C4-2B (cell line): ENCODE data around the gene SRSF3.

Source experiments
- ZFX ChIP-seq: fragments of 450-650 bp; IDR thresholded peaks from 2 replicates; pipeline ENCODE4 v1.6.1; 2017
- TF ChIP-seq, protein P1 (sequence below): fragments of 450-650 bp; conservative IDR thresholded peaks from 2 replicates; pipeline ENCODE4 v1.5.1; 2017; ENCODE audit warnings: mild to moderate bottlenecking

DNA sequence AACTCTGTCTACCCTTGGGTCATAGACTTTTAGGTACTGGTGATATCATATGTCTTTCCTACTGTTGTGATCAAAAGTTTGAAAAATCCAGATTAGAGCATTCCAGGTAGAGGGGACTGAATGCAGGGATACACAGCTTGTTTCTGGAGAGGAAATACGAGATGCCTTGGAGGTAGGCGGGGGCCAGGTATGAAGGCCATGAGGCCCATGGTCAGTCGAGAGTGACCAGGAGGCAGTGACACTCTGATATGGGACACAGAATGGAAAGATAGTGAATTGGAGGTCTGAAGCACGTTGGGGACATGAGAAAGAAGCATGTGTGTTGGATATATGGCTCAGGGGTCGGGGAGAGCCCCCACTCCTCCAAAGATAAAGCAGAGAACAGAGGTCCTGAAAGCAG is 16.1 kb upstream of the SRSF3 start:
- TF ChIP-seq, protein P1, sequence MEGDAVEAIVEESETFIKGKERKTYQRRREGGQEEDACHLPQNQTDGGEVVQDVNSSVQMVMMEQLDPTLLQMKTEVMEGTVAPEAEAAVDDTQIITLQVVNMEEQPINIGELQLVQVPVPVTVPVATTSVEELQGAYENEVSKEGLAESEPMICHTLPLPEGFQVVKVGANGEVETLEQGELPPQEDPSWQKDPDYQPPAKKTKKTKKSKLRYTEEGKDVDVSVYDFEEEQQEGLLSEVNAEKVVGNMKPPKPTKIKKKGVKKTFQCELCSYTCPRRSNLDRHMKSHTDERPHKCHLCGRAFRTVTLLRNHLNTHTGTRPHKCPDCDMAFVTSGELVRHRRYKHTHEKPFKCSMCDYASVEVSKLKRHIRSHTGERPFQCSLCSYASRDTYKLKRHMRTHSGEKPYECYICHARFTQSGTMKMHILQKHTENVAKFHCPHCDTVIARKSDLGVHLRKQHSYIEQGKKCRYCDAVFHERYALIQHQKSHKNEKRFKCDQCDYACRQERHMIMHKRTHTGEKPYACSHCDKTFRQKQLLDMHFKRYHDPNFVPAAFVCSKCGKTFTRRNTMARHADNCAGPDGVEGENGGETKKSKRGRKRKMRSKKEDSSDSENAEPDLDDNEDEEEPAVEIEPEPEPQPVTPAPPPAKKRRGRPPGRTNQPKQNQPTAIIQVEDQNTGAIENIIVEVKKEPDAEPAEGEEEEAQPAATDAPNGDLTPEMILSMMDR = no peak
- no peak for TF ChIP-seq ZFX
